Smooth muscle cell (in vitro differentiated cells): ENCODE measurements around the gene WBP1L. TPM values are rescaled to one million over a fixed set of nuclear protein-coding genes. Genes with fewer than 3 reads are reported as not detected.
"Not testable (repeated sequence)": the region's sequence is repeated elsewhere in the genome, so short reads cannot be mapped to it uniquely, and the experiment has no call there.

ENCODE experiments used
- DNase-seq: peaks from one replicate; lab custom pipeline; 2025; ENCODE audit not compliant: unreplicated experiment; lab: John Stamatoyannopoulos, UW
- H2AFZ ChIP-seq: fragments of 200-600 bp; sonication (generic); 2 replicates; pipeline ENCODE4 v1.6.0; 2016; ENCODE audit warnings: antibody characterized with exemption, low read depth, mild to moderate bottlenecking
- H3F3A ChIP-seq: fragments of 200-600 bp; sonication (generic); 2 replicates; pipeline ENCODE4 v1.6.0; 2017; ENCODE audit warnings: antibody characterized with exemption, low read depth
- H3K27ac ChIP-seq: fragments of 200-600 bp; sonication (generic); 2 replicates; pipeline ENCODE4 v1.5.1; 2016; ENCODE audit warnings: low read depth, mild to moderate bottlenecking
- H3K27me3 ChIP-seq: fragments of 200-600 bp; sonication (generic); 2 replicates; pipeline ENCODE4 v1.6.1; 2016; ENCODE audit warnings: low read depth, mild to moderate bottlenecking
- H3K36me3 ChIP-seq: fragments of 200-600 bp; sonication (generic); 2 replicates; pipeline ENCODE4 v1.5.1; 2016; ENCODE audit warnings: low read depth
- H3K4me1 ChIP-seq: fragments of 200-600 bp; sonication (generic); 2 replicates; pipeline ENCODE4 v1.5.1; 2016; ENCODE audit warnings: low read depth
- H3K4me2 ChIP-seq: fragments of 200-600 bp; sonication (generic); 2 replicates; pipeline ENCODE4 v1.6.0; 2016; ENCODE audit warnings: mild to moderate bottlenecking
- H3K4me3 ChIP-seq: fragments of 200-600 bp; sonication (generic); 2 replicates; pipeline ENCODE4 v1.5.1; 2016; ENCODE audit warnings: mild to moderate bottlenecking
- H3K79me2 ChIP-seq: fragments of 200-600 bp; sonication (generic); 2 replicates; pipeline ENCODE4 v1.6.0; 2016; ENCODE audit warnings: low read depth, mild to moderate bottlenecking
- H3K9ac ChIP-seq: fragments of 200-600 bp; sonication (generic); 2 replicates; pipeline ENCODE4 v1.6.0; 2016; ENCODE audit warnings: low read depth
- H3K9me3 ChIP-seq: fragments of 200-600 bp; sonication (generic); replicated peaks from 2 replicates; pipeline ENCODE4 v1.5.1; 2016; ENCODE audit warnings: low read depth
- H4K20me1 ChIP-seq: fragments of 200-600 bp; sonication (generic); 2 replicates; pipeline ENCODE4 v1.6.0; 2016; ENCODE audit warnings: low read depth
- CTCF ChIP-seq: fragments of 200-600 bp; sonication (generic); IDR thresholded peaks from 2 replicates; pipeline ENCODE4 v1.5.1; 2017; ENCODE audit warnings: borderline replicate concordance, mild to moderate bottlenecking, antibody characterized with exemption; ENCODE audit not compliant: insufficient read depth, poor library complexity, severe bottlenecking
- WGBS: methylation state at CpG from one replicate; pipeline ENCODE4 v1.1.7; 2016; ENCODE audit warnings: low lambda C conversion rate; 5-methylcytosine and 5-hydroxymethylcytosine counted together
- polyA plus RNA-seq: library from polyadenylated mRNA; unstranded; fragments of >200 nt; fragmentation: Nextera tagmentation; extraction: Ambion mirVana; gene quantifications from 2 replicates; pipeline ENCODE4 v1.2.1, GENCODE V29; 2016
- total RNA-seq: library from RNA; depleted of rRNA; stranded (reverse); fragments of >200 nt; gene quantifications from 2 replicates; pipeline ENCODE4 v1.2.3, GENCODE V29; 2014

WBP1L gene
- total and polyA plus RNA-seq, 2 experiments from 2014 or later: 18.0 to 45.3 TPM

- WGBS: 71% methylated on average over 1 of the region's 1 CpG
- H3K36me3 ChIP-seq: no peaks in the 10 kb centered on the region
- H3K4me3 ChIP-seq: no peak overlapping the region
- H3K4me1 ChIP-seq: peaks cover 34% of the 10 kb centered on the region
- no peak for DNase-seq
- H4K20me1 ChIP-seq: no peaks in the 10 kb centered on the region
- H3F3A ChIP-seq: peaks cover 17% of the 10 kb centered on the region
- H3K9ac ChIP-seq: no peak overlapping the region
- peaks cover 39% of the 10 kb centered on the region for H3K79me2 ChIP-seq
- H3K27ac ChIP-seq: no peak overlapping the region
- no peak overlapping the region for H3K4me2 ChIP-seq
- TF ChIP-seq CTCF: no peak
- H2AFZ ChIP-seq: no peak overlapping the region
- H3K9me3 ChIP-seq: no peaks in the 10 kb centered on the region
- H3K27me3 ChIP-seq: no peaks in the 10 kb centered on the region
These were observed 27.9 kb upstream of the WBP1L start for GRCh38 chr10:102715880-102716279.

- H2AFZ ChIP-seq, H3K27ac ChIP-seq, H3K4me2 ChIP-seq, H3K9me3 ChIP-seq, H3K36me3 ChIP-seq, H3K4me3 ChIP-seq, H3K27me3 ChIP-seq, H4K20me1 ChIP-seq, DNase-seq, H3K9ac ChIP-seq: not testable (repeated sequence)
- 84% methylated on average over 18 of the region's 18 CpGs for WGBS
- Histone ChIP-seq H3K4me1 (peaks cover 28% of the 10 kb centered on the region), H3F3A (peaks cover 18% of the 10 kb centered on the region), H3K79me2 (peaks cover 40% of the 10 kb centered on the region)
These were observed 26.7 kb upstream of the WBP1L start for GRCh38 chr10:102716900-102717565.

- H3F3A ChIP-seq: peaks cover 6% of the 10 kb centered on the region
- peak overlapping the region; percentile 30 for H3K27ac ChIP-seq
- H3K4me3 ChIP-seq: no peak overlapping the region
- H3K79me2 ChIP-seq: peaks cover 35% of the 10 kb centered on the region
- H4K20me1 ChIP-seq: no peaks in the 10 kb centered on the region
- H2AFZ ChIP-seq: peak overlapping the region; percentile 80
- 41% methylated on average over 3 of the region's 3 CpGs for WGBS
- no peak for TF ChIP-seq CTCF
- peak overlapping the region; percentile 48 for H3K4me2 ChIP-seq
- H3K36me3 ChIP-seq: no peaks in the 10 kb centered on the region
- no peak for DNase-seq
- H3K27me3 ChIP-seq: no peaks in the 10 kb centered on the region
- H3K9ac ChIP-seq: no peak overlapping the region
- no peaks in the 10 kb centered on the region for H3K9me3 ChIP-seq
- H3K4me1 ChIP-seq: peaks cover 16% of the 10 kb centered on the region
These were observed 25.5 kb upstream of the WBP1L start for GRCh38 chr10:102718220-102718619.

DNA sequence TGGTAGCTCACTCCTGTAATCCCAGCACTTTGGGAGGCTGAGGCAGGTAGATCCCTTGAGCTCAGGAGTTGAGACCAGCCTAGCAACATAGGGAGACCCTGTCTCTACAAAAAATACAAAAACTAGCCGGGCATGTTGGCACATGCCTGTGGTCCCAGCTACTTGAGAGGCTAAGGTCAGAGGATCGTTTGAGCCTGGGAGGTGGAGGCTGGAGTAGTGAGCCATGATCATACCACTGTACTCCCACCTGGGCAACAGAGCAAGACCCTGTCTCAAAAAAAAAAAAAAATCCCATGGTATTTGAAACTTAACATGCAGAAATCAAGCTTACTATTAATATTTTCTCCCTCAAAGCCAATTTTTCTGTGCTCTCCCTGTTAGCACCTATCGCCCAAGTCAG is 23.4 kb upstream of the WBP1L start:
- H3K4me1 ChIP-seq: peaks cover 15% of the 10 kb centered on the region
- H3K36me3 ChIP-seq: no peaks in the 10 kb centered on the region
- no peak overlapping the region for H3K4me2 ChIP-seq
- H3K27ac ChIP-seq: no peak overlapping the region
- H3K79me2 ChIP-seq: peaks cover 36% of the 10 kb centered on the region
- no peaks in the 10 kb centered on the region for H3K9me3 ChIP-seq
- TF ChIP-seq CTCF: no peak
- H3K9ac ChIP-seq: no peak overlapping the region
- 94% methylated on average over 3 of the region's 3 CpGs for WGBS
- H3K27me3 ChIP-seq: no peaks in the 10 kb centered on the region
- DNase-seq: no peak
- H2AFZ ChIP-seq: no peak overlapping the region
- no peak overlapping the region for H3K4me3 ChIP-seq
- H3F3A ChIP-seq: peaks cover 3% of the 10 kb centered on the region
- H4K20me1 ChIP-seq: no peaks in the 10 kb centered on the region
